Activated CD4-positive, alpha-beta T cell treated with anti-CD3 and anti-CD28 coated beads, Interleukin-2, Interleukin-4, amounts not matched to agents 100 ng/mL and 50 ng/mL, durations not matched to agents 16 hours and 8 hours (primary cell): Measurements from ENCODE around the gene KSR2.

ENCODE experiments used
- DNase-seq: peaks from one replicate; pipeline ENCODE4 v3.0.0-alpha.2; 2020; ENCODE audit warnings: low spot score

KSR2 gene

DNA sequence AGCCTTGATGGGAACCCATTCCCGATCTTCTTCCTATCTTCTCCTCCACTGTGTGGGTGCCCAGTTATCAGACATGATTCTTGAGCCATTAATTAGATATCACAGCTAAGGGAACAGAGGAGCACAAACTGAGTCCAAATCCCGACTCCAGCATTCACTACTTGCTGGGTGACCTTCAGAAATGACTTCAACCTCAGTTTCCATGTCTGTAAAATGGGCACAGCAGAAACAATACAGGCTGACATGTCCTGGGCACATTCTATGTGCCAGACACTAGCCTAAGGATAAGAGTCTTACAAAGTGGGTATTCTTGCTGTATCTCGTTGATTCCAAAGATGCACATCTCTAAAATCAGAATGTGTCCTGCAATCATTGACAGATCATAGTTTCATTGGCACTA is 478.7 kb downstream of the KSR2 start:
- no peak for DNase-seq

DNA sequence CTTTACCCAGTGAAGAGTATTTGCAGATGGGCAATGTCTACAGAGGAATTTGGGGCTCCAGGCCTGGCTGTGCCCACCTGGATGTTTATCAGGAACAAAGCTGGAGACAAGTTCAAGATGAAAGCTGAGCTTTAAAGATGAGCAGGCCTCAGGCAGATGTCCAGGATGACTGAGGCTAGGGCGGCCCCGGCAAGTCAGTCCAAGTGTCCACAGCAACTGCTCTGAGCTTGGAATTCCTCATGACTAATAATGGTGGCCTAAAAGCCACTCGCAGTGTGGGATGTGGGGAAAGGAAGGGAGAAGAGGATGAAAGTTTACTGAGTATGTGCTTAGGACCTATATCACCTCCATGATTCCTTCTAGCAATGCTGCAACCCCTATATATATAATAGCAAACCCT is 479.1 kb downstream of the KSR2 start:
- no peak for DNase-seq

DNA sequence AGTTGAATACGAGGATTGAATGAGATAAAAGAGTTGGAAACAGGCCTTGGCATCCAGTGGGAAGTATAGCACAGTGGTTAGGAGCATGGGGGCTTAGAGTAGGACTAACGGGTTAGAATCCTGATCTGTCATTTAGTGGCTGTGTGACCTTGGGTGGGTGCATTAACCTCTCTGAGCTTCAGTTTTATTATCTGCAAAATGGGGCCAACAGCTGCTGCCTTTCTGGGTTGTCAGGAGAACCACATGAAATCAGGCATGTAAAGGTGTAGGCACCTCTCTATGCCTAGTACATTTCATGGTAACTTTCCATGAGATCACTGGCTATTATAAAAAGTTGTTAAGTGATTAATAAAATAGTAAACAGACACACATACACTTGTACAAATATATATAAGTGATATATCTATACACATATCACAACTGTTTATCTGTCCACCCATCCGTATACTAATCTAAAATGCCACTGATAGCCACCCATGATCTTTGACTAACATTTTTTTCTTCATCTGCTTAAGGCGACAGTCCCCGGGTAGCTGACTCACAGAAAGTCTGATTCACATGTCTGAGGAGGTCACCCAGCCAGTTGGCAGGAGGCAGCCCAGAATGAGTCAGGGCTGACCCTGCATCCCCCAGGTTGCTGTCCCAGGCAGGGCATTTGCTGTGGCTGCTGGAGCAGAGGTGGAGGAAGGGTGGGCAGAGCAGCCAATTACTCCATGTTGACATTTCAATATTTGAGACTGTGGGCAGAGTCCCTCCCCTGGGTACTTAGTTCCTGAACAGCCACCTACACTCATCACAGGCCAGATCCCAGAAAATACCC is 481.7 kb downstream of the KSR2 start:
- DNase-seq = no peak

DNA sequence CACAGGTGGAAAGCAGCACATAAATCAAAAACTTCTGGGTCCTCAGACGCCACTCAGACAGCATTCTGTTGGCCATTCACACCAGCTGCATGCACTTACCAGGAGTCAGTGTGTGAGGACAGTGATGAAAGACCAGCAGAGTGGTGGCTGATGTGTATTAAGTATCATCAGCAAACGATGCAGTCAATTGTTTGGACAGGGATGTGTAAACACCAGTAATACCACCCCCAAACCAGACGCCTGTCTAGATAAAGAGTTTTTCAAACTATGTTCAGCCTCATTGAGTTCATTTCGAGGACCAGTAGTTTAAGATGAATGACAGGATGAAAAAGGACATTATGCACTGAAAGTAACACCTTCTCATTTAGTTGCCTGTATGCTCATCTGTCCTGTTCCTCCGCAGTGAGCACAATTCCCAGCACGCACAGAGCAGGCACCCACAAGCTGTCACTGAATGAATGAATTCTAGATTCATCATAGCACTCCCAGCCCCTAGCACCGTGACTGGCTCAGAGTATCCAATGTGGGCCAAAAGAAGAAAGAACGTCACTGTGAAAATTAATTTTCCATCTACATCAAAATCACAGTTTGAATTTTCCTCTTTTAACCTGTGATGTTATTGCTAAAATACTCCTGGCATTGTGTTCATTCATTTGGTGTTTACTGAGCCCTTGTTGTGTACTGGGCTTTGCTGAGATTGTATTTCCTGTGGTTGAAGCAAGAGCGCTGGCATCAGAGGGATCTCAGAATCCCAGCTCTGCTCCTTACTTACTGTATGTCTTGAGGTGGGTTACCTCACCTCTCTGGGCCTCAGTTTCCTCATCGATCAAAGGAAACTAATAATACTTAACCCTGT is 482.6 kb downstream of the KSR2 start:
- DNase-seq = no peak

DNA sequence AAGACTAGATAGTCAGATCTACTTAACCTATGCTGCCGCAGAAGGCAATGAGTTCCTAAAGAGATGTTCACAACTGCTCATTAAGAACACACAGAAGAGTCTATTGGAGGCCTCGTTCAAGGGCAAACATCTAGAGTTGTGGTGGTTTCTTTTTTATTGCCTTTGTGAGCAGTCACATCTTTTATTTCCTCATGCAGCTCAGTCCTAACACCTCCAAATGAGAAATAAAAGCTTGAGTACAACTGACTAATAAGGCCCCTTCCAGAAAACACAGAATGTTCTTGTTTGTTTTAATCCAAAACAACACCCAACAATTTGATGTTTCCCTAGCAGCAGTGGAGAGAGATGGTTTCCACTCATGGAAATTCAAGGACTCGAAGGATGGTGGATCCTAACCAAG is 483.9 kb downstream of the KSR2 start:
- DNase-seq = no peak

DNA sequence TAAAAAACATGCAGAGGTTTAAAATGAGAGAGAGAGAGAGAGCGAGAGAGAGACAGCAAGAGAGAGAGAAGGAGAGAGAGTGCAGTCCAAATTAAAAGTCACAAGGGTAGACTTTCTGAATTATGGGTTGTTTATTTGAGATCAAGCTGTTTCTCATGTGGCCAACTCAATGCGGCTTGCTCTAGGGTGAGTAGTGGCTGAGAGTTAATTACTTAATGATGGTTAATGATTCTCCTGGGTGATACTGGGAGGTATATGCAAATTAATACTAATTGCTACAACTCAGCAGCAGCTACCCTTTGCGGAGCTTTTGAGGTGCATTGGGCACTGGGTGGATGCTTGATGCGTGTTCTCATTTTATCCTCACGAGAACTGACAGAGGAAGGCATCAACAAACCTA is 485.3 kb downstream of the KSR2 start:
- DNase-seq = no peak

DNA sequence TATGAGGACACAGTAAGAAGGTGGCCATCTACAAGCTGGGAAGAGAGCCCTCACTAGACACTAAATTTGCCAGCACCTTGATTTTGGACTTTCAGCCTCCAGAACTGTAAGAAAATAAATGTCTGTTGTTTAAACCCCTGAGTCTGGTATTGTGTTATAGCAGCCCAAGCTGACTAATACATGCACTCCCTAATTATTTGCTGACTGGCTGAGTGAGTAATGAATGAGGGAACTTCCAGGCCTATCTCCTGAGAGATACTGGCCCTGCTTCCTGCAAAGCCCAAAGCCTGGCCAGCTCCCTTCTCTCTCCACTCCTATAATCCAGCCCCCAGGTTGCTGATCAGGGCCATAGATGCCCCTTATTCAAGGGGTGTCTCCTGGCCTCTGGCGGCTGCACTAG is 487.3 kb downstream of the KSR2 start:
- DNase-seq = no peak

DNA sequence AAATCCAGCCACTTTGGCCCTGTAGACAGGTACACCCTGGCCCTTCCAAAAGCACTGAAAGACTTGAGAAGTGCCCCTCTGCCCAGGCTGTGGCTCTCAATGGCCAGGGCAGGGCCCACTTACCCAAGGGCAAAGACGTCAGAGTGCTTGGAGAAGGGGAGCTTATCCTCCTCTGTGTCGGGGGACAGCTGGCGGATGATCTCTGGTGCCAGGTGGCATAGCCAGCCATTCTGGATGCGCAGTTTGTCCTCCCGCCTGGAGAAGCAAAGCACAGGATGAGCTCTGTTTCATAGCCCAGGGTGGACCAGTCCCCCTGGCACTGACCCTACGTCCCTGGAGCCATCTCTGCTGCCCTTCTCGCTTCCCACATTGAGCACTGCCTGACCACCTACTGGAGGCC is 492.4 kb downstream of the KSR2 start:
- no peak for DNase-seq

DNA sequence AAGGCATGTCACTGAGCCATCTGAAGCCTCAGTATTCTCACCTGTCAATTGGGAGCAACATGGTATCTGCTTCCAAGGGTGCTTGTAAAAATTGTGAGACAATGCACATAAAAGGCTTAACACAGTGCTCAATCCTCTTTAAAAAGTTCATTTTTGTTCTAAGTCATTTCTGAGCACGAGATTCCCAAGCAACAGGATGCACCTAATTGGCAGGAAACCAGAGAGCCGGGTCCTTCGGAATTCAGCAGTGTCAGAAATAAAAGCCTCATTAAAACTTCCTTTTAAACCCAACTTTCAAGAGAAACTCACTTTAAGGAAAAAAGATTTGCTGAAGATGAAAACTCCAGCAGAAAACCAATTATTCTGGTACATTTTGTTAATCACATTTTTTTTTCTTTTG is 494.9 kb downstream of the KSR2 start:
- no peak for DNase-seq

DNA sequence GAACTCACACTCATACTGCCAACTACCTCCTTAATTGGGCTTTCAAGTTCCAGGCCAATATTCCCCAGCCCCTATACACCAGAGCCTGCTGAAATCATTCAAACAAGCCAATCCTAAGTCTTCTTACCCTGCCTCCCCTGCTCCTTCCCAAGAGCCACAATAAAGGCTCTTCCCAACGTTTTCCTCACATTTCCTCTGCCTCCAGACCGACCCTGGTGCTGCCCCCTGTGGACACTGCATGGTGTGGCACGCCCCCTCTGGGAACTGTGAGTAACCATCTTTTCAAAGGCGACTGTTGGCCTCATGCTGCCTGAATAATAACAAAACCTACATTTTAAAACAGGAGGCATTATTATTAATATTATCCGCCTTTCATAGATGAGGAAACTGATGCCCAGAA is 495.8 kb downstream of the KSR2 start:
- no peak for DNase-seq

DNA sequence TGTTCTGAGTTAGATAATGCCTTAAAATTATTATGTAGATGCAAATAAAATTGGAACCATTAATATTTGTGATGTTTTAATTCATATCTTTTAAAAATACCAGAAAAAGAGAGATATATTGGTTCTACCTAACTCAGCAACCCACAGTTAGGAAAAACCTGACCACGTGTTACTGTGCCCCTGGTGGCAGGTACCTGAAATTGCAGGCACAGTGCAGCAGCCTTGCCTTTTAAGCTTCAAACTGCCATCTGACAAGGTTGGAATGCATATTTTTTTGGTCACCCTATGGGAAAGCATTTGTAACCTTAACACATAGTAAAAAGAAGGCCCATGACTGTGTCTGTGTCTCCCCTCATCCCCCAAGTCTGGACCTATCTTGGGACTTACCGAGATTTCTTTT is 498.0 kb downstream of the KSR2 start:
- peak; percentile 9 for DNase-seq

DNA sequence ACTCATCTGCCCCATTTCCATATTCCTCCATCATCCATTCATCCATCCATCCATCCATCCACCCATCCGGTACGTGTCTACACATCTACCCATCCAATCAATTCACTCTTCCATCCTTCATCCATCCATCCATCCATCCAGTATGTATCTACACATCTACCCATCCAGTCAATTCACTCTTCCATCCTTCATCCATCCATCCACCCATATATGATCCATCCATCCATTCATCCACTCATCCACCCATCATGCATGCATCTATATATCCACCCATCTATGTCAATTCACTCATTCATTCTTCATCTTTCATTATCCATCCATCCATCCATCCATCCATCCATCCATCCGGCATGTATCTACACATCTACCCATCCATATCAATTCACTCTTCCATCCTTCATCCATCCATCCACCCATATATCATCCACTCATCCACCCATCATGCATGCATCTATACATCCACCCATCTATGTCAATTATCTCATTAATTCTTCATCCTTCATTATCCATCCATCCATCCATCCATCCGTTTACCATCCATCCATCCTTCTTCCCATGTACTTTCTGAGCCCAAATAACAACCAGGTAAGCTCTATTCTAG is 498.8 kb downstream of the KSR2 start:
- no peak for DNase-seq

DNA sequence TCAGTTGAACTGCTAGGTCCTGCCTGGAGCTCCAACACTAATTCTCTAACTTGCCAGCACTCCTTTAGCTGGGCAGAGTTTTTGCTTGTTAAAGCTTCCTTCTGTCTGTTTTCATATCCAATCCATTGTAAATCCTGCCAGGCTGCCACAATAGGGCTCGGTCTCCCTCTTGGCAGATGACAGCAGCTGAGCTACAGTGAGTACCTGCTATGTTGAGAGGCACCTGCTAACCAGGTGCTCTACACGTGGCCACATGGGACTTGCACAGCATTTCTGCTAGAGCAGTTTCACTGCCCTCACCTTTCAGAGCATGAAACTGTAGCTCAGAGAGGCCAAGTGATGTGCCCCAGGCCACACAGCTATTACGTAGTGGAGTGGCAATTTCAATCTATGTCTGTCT is 500.8 kb downstream of the KSR2 start:
- no peak for DNase-seq

DNA sequence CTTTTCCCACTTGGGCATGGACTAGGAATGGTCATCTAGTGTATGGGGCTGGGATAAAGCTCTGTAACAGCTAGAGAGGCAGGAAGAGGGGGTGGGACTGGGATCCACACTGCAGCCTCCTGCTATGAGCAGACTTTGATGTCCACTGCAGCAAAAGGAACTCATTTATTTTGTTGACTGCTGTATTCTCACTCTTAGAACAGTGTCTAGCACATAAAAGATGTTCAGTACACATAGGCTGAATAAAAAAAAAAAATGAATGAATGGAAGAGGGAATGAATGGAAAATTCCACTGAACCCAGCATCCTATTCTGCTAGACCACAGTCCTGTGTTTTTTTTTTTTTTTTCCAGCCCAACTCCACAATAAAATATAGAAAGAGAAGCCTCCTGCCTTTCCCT is 501.2 kb downstream of the KSR2 start:
- no peak for DNase-seq

DNA sequence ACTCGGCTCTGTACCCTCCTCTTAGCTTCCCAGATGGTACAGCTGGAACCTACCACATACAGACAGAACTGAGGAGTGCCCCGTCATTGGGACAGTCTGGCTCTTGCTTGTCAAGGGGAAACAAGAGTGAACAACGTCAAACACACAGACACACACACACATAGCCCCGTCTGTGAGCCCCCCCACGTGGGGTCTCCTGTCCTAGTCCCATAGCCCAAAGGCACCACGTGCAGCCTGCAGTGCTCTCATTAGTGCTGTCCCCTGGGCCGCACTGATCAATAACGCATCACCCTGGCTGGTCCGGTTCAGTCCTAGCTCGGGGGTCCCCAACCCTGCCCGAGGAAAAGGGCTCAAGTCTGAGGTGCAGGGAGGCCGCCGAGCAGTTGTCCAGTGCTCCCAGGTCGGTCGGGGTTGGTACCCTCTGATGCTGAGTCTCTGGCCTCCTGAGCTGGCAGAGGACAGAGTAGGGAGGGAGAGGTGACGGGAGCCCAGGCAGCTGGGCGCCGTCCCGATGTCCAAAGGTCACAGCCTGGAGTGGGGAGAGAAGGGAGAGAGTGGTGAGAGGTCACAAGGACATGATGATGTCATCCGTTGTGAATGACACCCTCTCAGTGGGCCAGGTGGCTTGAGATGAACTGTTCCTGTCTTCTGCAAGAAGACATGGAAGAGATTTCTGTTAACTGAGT is 502.0 kb downstream of the KSR2 start:
- no peak for DNase-seq

DNA sequence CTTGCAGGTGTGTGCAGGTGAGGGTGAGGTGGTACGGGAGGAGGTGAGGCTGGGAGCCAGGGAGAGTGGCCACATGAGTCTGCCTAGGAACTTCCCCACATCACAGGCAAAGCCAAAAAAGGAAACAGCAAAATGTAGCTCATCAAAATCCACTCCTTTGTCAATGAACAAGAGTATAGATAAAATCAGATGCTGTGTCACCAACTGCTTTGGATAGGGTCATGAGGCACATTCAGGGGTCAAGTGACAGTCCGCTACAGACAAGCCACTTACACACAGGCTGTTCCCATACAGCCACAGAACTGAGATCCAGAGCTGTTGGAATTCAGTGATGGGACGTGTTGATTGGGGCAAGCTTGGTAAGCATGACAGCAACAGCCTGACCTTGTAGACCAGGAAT is 507.1 kb downstream of the KSR2 start:
- DNase-seq = no peak

DNA sequence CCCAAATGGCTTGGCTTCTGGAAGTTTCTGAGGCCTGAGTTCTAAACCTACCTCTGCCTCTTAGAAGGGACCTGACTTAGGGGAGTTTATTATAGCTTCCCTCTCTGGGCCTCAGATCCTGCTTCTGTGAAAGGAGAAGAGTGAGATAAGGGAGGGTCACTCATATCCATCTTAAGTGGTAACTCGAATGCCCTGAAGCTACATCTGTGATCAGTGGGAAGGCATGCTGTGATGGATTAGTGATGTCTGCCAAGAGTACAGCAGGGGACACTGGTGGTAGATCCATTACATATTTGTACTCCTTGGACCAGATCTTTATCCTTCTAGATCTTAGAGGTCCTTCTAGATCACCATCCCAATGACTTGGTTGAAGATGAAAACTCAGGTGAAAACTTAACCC is 509.6 kb downstream of the KSR2 start:
- no peak for DNase-seq

DNA sequence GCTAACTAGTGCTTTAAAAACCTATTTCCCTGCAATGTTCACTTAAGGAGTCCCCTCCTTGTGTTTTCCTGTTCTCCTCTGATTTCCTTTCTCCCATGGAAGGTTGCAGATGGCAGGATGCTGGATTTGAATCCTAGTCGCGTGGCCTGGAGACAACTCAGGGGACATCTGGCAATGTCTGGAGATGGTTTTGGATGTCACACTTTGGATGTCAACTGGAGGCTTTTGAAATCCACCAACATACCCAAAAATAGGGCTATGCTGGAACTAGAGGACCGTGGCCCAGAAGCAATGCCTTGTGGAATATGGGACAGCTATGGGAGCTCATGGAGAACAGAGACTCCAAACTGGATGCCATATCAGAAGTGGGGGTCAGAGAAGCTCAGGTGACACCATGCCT is 511.6 kb downstream of the KSR2 start:
- no peak for DNase-seq

DNA sequence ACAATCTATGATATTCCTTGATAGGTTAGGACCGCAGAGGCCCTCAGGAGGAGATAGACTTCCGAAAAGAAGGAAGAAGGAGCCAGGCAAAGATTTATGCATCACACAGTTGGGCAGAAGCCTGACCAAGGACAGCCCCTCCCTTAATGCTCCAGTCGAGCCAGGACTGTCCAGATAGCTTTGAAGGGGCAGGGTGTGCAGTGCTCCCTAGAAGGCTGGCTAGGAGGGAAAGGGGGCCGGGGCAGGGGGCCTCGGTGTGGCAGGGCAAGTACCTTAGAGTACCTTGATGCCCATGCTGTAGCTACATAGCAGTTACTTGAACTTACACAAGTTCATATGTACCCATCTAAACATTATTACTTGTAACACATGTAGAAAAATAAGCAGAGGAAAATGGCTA is 512.7 kb downstream of the KSR2 start:
- DNase-seq = no peak

DNA sequence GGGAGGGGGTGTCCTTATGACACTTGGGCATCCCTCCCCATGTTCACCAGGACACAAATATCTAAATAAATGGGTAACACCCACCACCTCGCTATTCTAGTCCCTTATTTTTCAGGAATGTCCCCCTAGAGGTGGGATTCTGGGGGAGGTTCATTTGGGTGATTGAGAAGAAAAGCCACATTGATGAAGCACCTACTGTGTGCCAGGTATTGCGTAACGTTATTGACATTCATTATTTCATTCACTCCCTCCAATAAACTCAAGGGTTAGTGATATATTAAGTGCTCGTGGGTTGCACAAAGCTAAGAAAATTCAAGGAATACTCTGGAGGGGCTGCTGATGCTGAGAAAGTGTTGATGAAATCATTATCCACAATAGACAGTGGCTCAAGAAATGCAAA is 514.8 kb downstream of the KSR2 start:
- no peak for DNase-seq

DNA sequence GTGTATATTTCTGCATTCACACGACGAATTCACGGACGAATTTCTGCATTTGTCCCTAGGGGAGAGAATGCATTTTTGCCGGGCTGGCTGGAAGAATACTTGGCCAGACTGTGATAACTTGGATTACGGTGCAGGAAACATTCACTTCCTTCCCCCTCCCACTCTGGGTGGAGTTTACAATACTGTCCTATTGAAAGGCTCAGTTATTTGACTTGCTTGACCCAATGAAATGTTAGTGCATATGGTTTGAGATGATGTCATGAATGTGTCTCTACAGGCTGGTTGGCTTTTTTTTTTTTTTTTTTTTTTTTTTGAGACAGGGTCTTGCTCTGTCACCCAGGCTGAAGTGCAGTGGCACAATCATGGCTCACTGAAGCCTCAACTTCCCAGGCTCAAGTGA is 516.7 kb downstream of the KSR2 start:
- no peak for DNase-seq

DNA sequence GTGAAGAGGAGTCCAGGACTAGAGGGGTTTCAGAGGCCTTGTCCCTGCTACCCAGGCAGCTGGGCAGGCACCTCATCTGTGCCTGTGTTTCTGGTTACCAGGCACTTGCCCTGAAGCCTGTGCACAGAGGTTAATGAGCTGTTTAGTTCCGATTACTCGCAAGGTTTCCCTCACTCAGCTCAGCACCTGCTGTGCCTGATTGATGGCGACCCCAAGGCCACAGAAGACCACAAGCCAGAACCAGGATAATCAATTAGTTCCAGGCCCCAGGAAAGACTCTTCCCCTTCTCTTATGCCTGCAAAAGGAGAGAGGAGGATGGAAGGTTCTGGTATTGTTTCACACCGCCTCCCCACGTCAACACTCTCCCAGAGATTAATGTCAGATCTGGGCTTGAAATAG is 518.6 kb downstream of the KSR2 start:
- no peak for DNase-seq
